Left ventricle myocardium inferior (tissue), 1 donor: Measurements from ENCODE around the gene VAV3. TPM values are rescaled to one million over a fixed set of nuclear protein-coding genes. Genes with fewer than 3 reads are reported as not detected.

ENCODE experiments used
- DNase-seq: peaks from one replicate; pipeline ENCODE4 v3.0.0-alpha.2; 2020
- H3K27ac ChIP-seq: fragments of 200-600 bp; replicated peaks from 2 replicates; pipeline ENCODE4 v1.8.0; 2021
- H3K27me3 ChIP-seq: fragments of 200-600 bp; 2 replicates; pipeline ENCODE4 v1.8.0; 2021; ENCODE audit warnings: low read depth
- H3K36me3 ChIP-seq: fragments of 200-600 bp; 2 replicates; pipeline ENCODE4 v1.8.0; 2021
- H3K4me1 ChIP-seq: fragments of 200-600 bp; 2 replicates; pipeline ENCODE4 v1.8.0; 2021
- H3K4me3 ChIP-seq: fragments of 200-600 bp; 2 replicates; pipeline ENCODE4 v1.8.0; 2021; ENCODE audit warnings: mild to moderate bottlenecking, moderate library complexity
- H3K9me3 ChIP-seq: fragments of 200-600 bp; replicated peaks from 2 replicates; pipeline ENCODE4 v1.8.0; 2021
- intact Hi-C: fragments of 100-400 bp; cut with micrococcal nuclease; formaldehyde crosslinking; loops from one replicate; pipeline ENCODE4 v1.11.0; 2022
- total RNA-seq: library from RNA; stranded (reverse); fragmentation: NEBNext Ultra II Directional; extraction: Animal tissue kit (Norgen Biotek cat#: 25700); gene quantifications from one replicate; pipeline ENCODE4 v1.2.1, GENCODE V29; 2021
- TF ChIP-seq, protein P1 (sequence below): fragments of 200-600 bp; IDR thresholded peaks from 2 replicates; pipeline ENCODE4 v1.8.0; 2021; ENCODE audit warnings: antibody characterized with exemption, mild to moderate bottlenecking, borderline replicate concordance
- donor health status: DM: no; HTN: yes; CAD: no; lungs with severe emphysema.

VAV3 gene
- total RNA-seq, 1 donor from 2014 or later = 1.4 TPM

GRCh38 chr1:107842241-107842640, 122.7 kb downstream of the VAV3 start:
- Histone ChIP-seq H3K36me3 (no peaks in the 10 kb centered on the region), H3K4me3 (peak overlapping the region; percentile 19), H3K4me1 (peaks cover 20% of the 10 kb centered on the region), H3K27me3 (no peaks in the 10 kb centered on the region), H3K27ac (peak overlapping the region; percentile 48), H3K9me3 (peaks cover 33% of the 10 kb centered on the region)
- TF ChIP-seq, protein P1, sequence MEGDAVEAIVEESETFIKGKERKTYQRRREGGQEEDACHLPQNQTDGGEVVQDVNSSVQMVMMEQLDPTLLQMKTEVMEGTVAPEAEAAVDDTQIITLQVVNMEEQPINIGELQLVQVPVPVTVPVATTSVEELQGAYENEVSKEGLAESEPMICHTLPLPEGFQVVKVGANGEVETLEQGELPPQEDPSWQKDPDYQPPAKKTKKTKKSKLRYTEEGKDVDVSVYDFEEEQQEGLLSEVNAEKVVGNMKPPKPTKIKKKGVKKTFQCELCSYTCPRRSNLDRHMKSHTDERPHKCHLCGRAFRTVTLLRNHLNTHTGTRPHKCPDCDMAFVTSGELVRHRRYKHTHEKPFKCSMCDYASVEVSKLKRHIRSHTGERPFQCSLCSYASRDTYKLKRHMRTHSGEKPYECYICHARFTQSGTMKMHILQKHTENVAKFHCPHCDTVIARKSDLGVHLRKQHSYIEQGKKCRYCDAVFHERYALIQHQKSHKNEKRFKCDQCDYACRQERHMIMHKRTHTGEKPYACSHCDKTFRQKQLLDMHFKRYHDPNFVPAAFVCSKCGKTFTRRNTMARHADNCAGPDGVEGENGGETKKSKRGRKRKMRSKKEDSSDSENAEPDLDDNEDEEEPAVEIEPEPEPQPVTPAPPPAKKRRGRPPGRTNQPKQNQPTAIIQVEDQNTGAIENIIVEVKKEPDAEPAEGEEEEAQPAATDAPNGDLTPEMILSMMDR = no peak
- intact Hi-C loops = loop anchor here (10.0 kb wide), 1 partner anchor 123 kb away; the partner anchor contains the start of gene VAV3
- DNase-seq = no peak

GRCh38 chr1:107840725-107841124, 124.3 kb downstream of the VAV3 start:
- Histone ChIP-seq H3K4me1 (peaks cover 21% of the 10 kb centered on the region), H3K36me3 (no peaks in the 10 kb centered on the region), H3K9me3 (peaks cover 22% of the 10 kb centered on the region), H3K4me3 (no peak overlapping the region), H3K27ac (no peak overlapping the region), H3K27me3 (no peaks in the 10 kb centered on the region)
- TF ChIP-seq, protein P1 = no peak
- DNase-seq = no peak
- intact Hi-C loops = loop anchor here (10.0 kb wide), 1 partner anchor 124 kb away; the partner anchor contains the start of gene VAV3

DNA sequence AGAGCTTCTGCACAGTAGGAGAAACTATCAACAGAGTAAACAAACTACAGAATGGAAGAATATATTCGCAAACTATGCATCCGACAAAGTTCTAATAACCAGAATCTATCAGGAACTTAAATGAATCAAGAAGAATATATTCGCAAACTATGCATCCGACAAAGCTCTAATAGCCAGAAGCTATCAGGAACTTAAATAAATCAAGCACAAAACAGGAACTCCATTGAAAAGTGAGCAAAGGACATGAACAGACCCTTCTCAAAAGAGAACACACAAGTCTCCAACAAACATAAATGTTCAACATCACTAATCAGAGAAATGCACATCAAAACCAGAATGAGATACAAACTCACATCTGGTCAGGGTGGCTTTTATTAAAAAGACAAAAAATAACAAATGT, 126.9 kb downstream of the VAV3 start:
- TF ChIP-seq, protein P1 = no peak
- no peak for DNase-seq
- intact Hi-C loops = no loop called here
- no peaks in the 10 kb centered on the region for H3K27me3 ChIP-seq
- H3K4me1 ChIP-seq = peaks cover 19% of the 10 kb centered on the region
- peaks cover 13% of the 10 kb centered on the region for H3K9me3 ChIP-seq
- H3K36me3 ChIP-seq = no peaks in the 10 kb centered on the region
- H3K27ac ChIP-seq = no peak overlapping the region
- H3K4me3 ChIP-seq = no peak overlapping the region

GRCh38 chr1:107835151-107835670, 129.8 kb downstream of the VAV3 start:
- Histone ChIP-seq H3K9me3 (peaks cover 13% of the 10 kb centered on the region), H3K4me1 (peaks cover 12% of the 10 kb centered on the region), H3K27ac (peak overlapping the region; percentile 20), H3K4me3 (no peak overlapping the region), H3K36me3 (no peaks in the 10 kb centered on the region), H3K27me3 (no peaks in the 10 kb centered on the region)
- no peak for DNase-seq
- intact Hi-C loops = no loop called here
- TF ChIP-seq, protein P1 = no peak

DNA sequence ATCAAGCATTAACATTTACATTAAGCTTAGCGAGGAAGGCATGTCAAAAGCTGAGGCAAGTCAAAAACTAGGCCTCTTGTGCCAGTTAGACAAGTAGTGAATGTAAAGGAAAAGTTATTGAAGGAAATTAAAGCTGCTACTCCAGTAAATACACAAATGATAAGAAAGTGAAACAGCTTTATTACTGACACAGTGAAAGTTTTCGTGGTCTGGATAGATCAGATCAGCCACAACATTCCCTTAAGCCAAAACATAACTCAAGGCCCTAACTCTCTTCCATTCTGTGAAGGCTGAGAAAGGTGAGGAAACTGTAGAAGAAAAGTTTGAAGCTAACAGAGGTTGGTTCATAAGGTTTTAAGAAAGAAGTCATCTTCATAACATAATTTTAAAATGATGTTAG, 131.9 kb downstream of the VAV3 start:
- no peak overlapping the region for H3K27ac ChIP-seq
- DNase-seq = no peak
- no peaks in the 10 kb centered on the region for H3K27me3 ChIP-seq
- no peaks in the 10 kb centered on the region for H3K36me3 ChIP-seq
- H3K4me1 ChIP-seq = peaks cover 17% of the 10 kb centered on the region
- H3K4me3 ChIP-seq = no peak overlapping the region
- intact Hi-C loops = no loop called here
- TF ChIP-seq, protein P1 = no peak
- H3K9me3 ChIP-seq = peaks cover 13% of the 10 kb centered on the region
